OCI-LY3 (cell line): Measurements from ENCODE around the gene TMEM11.
"Not testable (repeated sequence)": the region's sequence is repeated elsewhere in the genome, so short reads cannot be mapped to it uniquely, and the experiment has no call there.

Experiments used
- EZH2phosphoT487 ChIP-seq: fragments of 200-600 bp; shearing (Covaris generic); IDR thresholded peaks from 2 replicates; pipeline ENCODE4 v1.6.1; 2018; ENCODE audit warnings: antibody characterized with exemption, mixed run types, low read depth
- TF ChIP-seq, protein P1 (sequence below): fragments of 200-600, 300-600 bp; sonication (generic); IDR thresholded peaks from 2 replicates; pipeline ENCODE4 v1.5.1; 2014; ENCODE audit warnings: antibody characterized with exemption, low read length, low read depth

DNA sequence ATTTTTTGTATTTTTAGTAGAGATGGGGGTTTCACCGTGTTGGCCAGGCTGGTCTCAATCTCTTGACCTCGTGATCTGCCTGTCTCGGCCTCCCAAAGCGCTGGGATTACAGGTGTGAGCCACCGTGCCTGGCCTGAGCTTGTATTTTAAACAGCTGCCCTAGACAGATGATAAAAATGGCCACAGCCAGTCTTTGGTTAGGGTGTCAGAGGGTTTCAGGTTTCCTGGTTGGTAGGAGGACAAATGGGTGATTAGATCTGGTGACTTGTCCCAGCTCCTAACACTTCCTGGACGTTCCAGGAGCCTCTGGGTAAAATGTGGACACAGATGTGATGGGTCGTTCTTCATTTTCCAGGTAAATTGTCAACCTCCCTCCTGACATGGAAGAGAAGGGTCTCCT lies 21.5 kb downstream of the TMEM11 start:
- TF ChIP-seq, protein P1, sequence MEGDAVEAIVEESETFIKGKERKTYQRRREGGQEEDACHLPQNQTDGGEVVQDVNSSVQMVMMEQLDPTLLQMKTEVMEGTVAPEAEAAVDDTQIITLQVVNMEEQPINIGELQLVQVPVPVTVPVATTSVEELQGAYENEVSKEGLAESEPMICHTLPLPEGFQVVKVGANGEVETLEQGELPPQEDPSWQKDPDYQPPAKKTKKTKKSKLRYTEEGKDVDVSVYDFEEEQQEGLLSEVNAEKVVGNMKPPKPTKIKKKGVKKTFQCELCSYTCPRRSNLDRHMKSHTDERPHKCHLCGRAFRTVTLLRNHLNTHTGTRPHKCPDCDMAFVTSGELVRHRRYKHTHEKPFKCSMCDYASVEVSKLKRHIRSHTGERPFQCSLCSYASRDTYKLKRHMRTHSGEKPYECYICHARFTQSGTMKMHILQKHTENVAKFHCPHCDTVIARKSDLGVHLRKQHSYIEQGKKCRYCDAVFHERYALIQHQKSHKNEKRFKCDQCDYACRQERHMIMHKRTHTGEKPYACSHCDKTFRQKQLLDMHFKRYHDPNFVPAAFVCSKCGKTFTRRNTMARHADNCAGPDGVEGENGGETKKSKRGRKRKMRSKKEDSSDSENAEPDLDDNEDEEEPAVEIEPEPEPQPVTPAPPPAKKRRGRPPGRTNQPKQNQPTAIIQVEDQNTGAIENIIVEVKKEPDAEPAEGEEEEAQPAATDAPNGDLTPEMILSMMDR = not testable (repeated sequence)
- TF ChIP-seq EZH2phosphoT487 = not testable (repeated sequence)
